Kidney (tissue), 14 donors: ENCODE measurements around the gene PCARE. TPM values are rescaled to one million over a fixed set of nuclear protein-coding genes. Genes with fewer than 3 reads are reported as not detected.

ENCODE experiments used
- DNase-seq, 5 donors: peaks; one replicate each; pipeline ENCODE4 v3.0.0-alpha.2; 2013 to 2020
- FAIRE-seq: peaks from 2 replicates; lab custom pipeline; 2012; peaks lifted over from hg19 to GRCh38; lab: Jason Lieb, UNC
- H3K27ac ChIP-seq, 2 donors: one replicate each; pipeline ENCODE4 v1.7.0; 2013; ENCODE audit warnings: low read depth in 2 of 2, low read length in 2 of 2, inconsistent platforms in 1 of 2
- H3K27me3 ChIP-seq: one replicate; pipeline ENCODE4 v1.7.1; 2013; ENCODE audit warnings: low read length, inconsistent platforms; ENCODE audit not compliant: control insufficient read depth, insufficient read depth
- H3K36me3 ChIP-seq, 3 donors: one replicate each; pipeline versions ENCODE4 v1.7.0 to v1.7.1; 2013; ENCODE audit warnings: low read length in 3 of 3, control low read depth in 1 of 3, inconsistent platforms in 1 of 3; ENCODE audit not compliant: insufficient read depth in 3 of 3, control insufficient read depth in 2 of 3
- H3K4me1 ChIP-seq, 3 donors: one replicate each; pipeline versions ENCODE4 v1.7.0 to v1.7.1; 2013; ENCODE audit warnings: low read length in 3 of 3, inconsistent platforms in 1 of 3, low read depth in 1 of 3; ENCODE audit not compliant: control insufficient read depth in 2 of 3, insufficient read depth in 2 of 3
- H3K4me3 ChIP-seq, 3 donors: one replicate each; pipeline versions ENCODE4 v1.7.0 to v1.8.1; 2013; ENCODE audit warnings: low read length in 3 of 3, control low read depth in 1 of 3, inconsistent platforms in 1 of 3
- H3K9ac ChIP-seq, 3 donors: one replicate each; pipeline versions ENCODE4 v1.7.0 to v1.7.1; 2013; ENCODE audit warnings: low read length in 3 of 3, control low read depth in 1 of 3, inconsistent platforms in 1 of 3
- H3K9me3 ChIP-seq, 3 donors: one replicate each; pipeline versions ENCODE4 v1.7.0 to v1.7.1; 2013; ENCODE audit warnings: low read length in 3 of 3, control low read depth in 1 of 3, inconsistent platforms in 1 of 3; ENCODE audit not compliant: control insufficient read depth in 2 of 3, insufficient read depth in 1 of 3
- CTCF ChIP-seq: IDR thresholded peaks from 3 replicates; pipeline ENCODE4 v1.5.1; 2012; ENCODE audit warnings: mild to moderate bottlenecking, moderate library complexity, borderline replicate concordance; ENCODE audit not compliant: insufficient read depth; ENCODE audit errors: extremely low read depth
- intact Hi-C: fragments of 100-400 bp; cut with DNase I; formaldehyde crosslinking; loops from one replicate; pipeline ENCODE4 v1.11.1; 2022
- polyA plus RNA-seq: library from polyadenylated mRNA; stranded (reverse); fragments of 350-450 nt; fragmentation: Illumina TruSeq; extraction: RNeasy Lipid Tissue Mini Kit (QIAGEN cat#74804); gene quantifications from one replicate; pipeline ENCODE4 v1.2.3, GENCODE V29; 2014; ENCODE audit warnings: low read depth, low replicate concordance; ENCODE audit not compliant: insufficient read depth
- total RNA-seq: library from RNA; stranded (reverse); fragmentation: NEBNext Ultra II Directional; extraction: Animal tissue kit (Norgen Biotek cat#: 25700); gene quantifications from one replicate; pipeline ENCODE4 v1.2.1, GENCODE V29; 2021
- donor health status: control.
- donor health status: control.
- donor health status: control.
- donor health status: control.
- donor health status: control.
- donor health status: DM: yes; HTN: yes; CAD: no.
- donor health status: Normal renal cell carcinoma (clear cell type).

PCARE gene
- total and polyA plus RNA-seq, 2 donors from 2014 or later: 1.3 TPM; not detected in 1

GRCh38 chr2:29113027-29113686 lies 38.8 kb upstream of the PCARE start:
- TF ChIP-seq CTCF: no peak
- H3K27ac ChIP-seq: no peak overlapping the region

GRCh38 chr2:29112379-29112778 lies 38.1 kb upstream of the PCARE start:
- intact Hi-C loops: no loop called here
- no peaks in the 10 kb centered on the region for H3K36me3 ChIP-seq

More at GRCh38 chr2:29113027-29113686, 38.8 kb upstream of the PCARE start:
- Histone ChIP-seq H3K4me3 (no peak overlapping the region), H3K36me3 (no peaks in the 10 kb centered on the region), H3K27me3 (no peaks in the 10 kb centered on the region), H3K9me3 (no peaks in the 10 kb centered on the region), H3K9ac (no peak overlapping the region), H3K4me1 (peaks cover 0 to 8% (median 6%) of the 10 kb centered on the region in 3 donors)
- intact Hi-C loops: no loop called here
- FAIRE-seq (no peak), DNase-seq (no peak)

GRCh38 chr2:29110916-29111535 lies 36.7 kb upstream of the PCARE start:
- intact Hi-C loops: no loop called here
- Histone ChIP-seq H3K9me3 (no peaks in the 10 kb centered on the region), H3K9ac (no peak overlapping the region), H3K27ac (no peak overlapping the region), H3K4me1 (peaks cover 0 to 6% (median 0%) of the 10 kb centered on the region in 3 donors), H3K4me3 (no peak overlapping the region), H3K36me3 (no peaks in the 10 kb centered on the region), H3K27me3 (no peaks in the 10 kb centered on the region)
- TF ChIP-seq CTCF: no peak
- FAIRE-seq (no peak), DNase-seq (no peak)

More at GRCh38 chr2:29112379-29112778, 38.1 kb upstream of the PCARE start:
- no peak for DNase-seq
- TF ChIP-seq CTCF: no peak
- FAIRE-seq: no peak
- no peak overlapping the region for H3K27ac ChIP-seq
- no peak overlapping the region for H3K9ac ChIP-seq
- H3K27me3 ChIP-seq: no peaks in the 10 kb centered on the region
- no peak overlapping the region for H3K4me3 ChIP-seq
- peaks cover 0 to 8% (median 0%) of the 10 kb centered on the region in 3 donors for H3K4me1 ChIP-seq
- H3K9me3 ChIP-seq: no peaks in the 10 kb centered on the region
